Measurements from ENCODE around the gene SPECC1. TPM values are rescaled to one million over a fixed set of nuclear protein-coding genes. Genes with fewer than 3 reads are reported as not detected.

The SPECC1 gene
- total and polyA plus RNA-seq, 2 of the 13 experiments (the other 11 are each of a cell fraction or from before 2014, with no cell fraction given), result 2.3 to 6.9 TPM

GRCh38 chr17:20294120-20294519, 285.0 kb downstream of the SPECC1 start:
- DNase-seq (ENCODE audit: low spot score) (no peak), FAIRE-seq (no peak), ATAC-seq (no peak)
- Histone ChIP-seq H3K27ac (ENCODE audit: extremely low read length, insufficient read depth, low read length) (no peak overlapping the region), H3K9me3 (ENCODE audit: low read length) (no peaks in the 10 kb centered on the region), H2AFZ (ENCODE audit: low read length) (no peak overlapping the region), H4K20me1 (ENCODE audit: insufficient read depth, low read length) (no peaks in the 10 kb centered on the region), H3K27me3 (ENCODE audit: control insufficient read depth in 1 of 2, insufficient read depth in 2 of 2, low read length in 2 of 2) (no peaks in the 10 kb centered on the region), H3K79me2 (ENCODE audit: insufficient read depth, low read length) (no peaks in the 10 kb centered on the region), H3K4me2 (ENCODE audit: low read depth, low read length) (no peak overlapping the region), H3K9ac (ENCODE audit: insufficient read depth, low read depth, low read length) (no peak overlapping the region), H3K36me3 (replicated peaks in 1 of 2; ENCODE audit: control insufficient read depth in 1 of 2, insufficient read depth in 2 of 2, low read length in 2 of 2) (no peaks in the 10 kb centered on the region), H3K4me1 (ENCODE audit: insufficient read depth, low read length) (peaks cover 9% of the 10 kb centered on the region; the same call in 1 of the 2 replicates), H3K4me3 (replicated peaks in 1 of 3; ENCODE audit: insufficient read depth in 1 of 3, low read depth in 2 of 3, low read length in 3 of 3) (no peak overlapping the region)
- CTCF ChIA-PET (ENCODE audit: low intra/inter-chr PET ratio, low total read pairs), result no interaction called here
- 80% methylated on average over 6 of the region's 6 CpGs for WGBS (ENCODE audit: low lambda C conversion rate)
- POLR2A ChIA-PET, result no interaction called here
- in situ Hi-C loops (cut with HindIII; ENCODE audit: extremely low pct_ligation_motif_present, low pct_unique_long_range_greater_than_20kb), result no loop called here
- no peak for TF ChIP-seq HNRNPUL1 (IDR thresholded peaks at IDR 0.05; ENCODE audit: low read depth, low read length)
- no peak for TF ChIP-seq HNRNPH1 (optimal IDR thresholded peaks at IDR 0.05; ENCODE audit: low read depth, low read length)
- no peak for TF ChIP-seq CCDC6 (CRISPR knock-in tag; IDR thresholded peaks at IDR 0.05)
- TF ChIP-seq ZNF326 (CRISPR knock-in tag; IDR thresholded peaks at IDR 0.05; ENCODE audit: borderline replicate concordance), result no peak
- no peak for TF ChIP-seq CENPT (CRISPR knock-in tag; IDR thresholded peaks at IDR 0.05; ENCODE audit: low read depth)
- TF ChIP-seq NPAS2 (CRISPR knock-in tag; IDR thresholded peaks at IDR 0.05; ENCODE audit: borderline replicate concordance), result no peak
- TF ChIP-seq FOSL2 (CRISPR knock-in tag; IDR thresholded peaks at IDR 0.05), result no peak
- no peak for TF ChIP-seq ATAD3A (CRISPR knock-in tag; IDR thresholded peaks at IDR 0.05)
- no peak for TF ChIP-seq NONO (IDR thresholded peaks at IDR 0.05)
- no peak for TF ChIP-seq NONO (CRISPR knock-in tag; conservative IDR thresholded peaks at IDR 0.05)
- no peak for TF ChIP-seq ZNF761 (CRISPR knock-in tag; conservative IDR thresholded peaks at IDR 0.05)
- TF ChIP-seq, protein P1, sequence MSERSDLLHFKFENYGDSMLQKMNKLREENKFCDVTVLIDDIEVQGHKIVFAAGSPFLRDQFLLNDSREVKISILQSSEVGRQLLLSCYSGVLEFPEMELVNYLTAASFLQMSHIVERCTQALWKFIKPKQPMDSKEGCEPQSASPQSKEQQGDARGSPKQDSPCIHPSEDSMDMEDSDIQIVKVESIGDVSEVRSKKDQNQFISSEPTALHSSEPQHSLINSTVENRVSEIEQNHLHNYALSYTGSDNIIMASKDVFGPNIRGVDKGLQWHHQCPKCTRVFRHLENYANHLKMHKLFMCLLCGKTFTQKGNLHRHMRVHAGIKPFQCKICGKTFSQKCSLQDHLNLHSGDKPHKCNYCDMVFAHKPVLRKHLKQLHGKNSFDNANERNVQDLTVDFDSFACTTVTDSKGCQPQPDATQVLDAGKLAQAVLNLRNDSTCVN (CRISPR knock-in tag; IDR thresholded peaks at IDR 0.05; ENCODE audit: borderline replicate concordance), result no peak
- TF ChIP-seq TGIF2 (CRISPR knock-in tag; IDR thresholded peaks at IDR 0.05), result no peak
- TF ChIP-seq ZMYM3 (CRISPR knock-in tag; IDR thresholded peaks at IDR 0.05), result no peak
- TF ChIP-seq, protein P2, sequence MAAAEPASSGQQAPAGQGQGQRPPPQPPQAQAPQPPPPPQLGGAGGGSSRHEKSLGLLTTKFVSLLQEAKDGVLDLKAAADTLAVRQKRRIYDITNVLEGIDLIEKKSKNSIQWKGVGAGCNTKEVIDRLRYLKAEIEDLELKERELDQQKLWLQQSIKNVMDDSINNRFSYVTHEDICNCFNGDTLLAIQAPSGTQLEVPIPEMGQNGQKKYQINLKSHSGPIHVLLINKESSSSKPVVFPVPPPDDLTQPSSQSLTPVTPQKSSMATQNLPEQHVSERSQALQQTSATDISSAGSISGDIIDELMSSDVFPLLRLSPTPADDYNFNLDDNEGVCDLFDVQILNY (CRISPR knock-in tag; conservative IDR thresholded peaks at IDR 0.05), result no peak
- BruUV-seq (replicated peaks), result no TSS peak
- intact Hi-C loops (cut with micrococcal nuclease; ENCODE audit: unreplicated experiment), result no loop called here
